Stimulated activated naive CD8-positive, alpha-beta T cell treated with anti-CD3 and anti-CD28 coated beads, Interleukin-15, Interleukin-2, amounts not matched to agents 100 U/mL and 50 U/mL, for 24 hours (primary cell): ENCODE measurements around the gene NKAIN2.
"Not testable (repeated sequence)": the region's sequence is repeated elsewhere in the genome, so short reads cannot be mapped to it uniquely, and the experiment has no call there.

Experiments
- ATAC-seq: fragments of 150-1000 bp; cut with Tn5 transposase; one replicate; pipeline ENCODE4 v1.10.0; 2021
- DNase-seq: peaks from one replicate; pipeline ENCODE4 v3.0.0; 2021

NKAIN2 gene

DNA sequence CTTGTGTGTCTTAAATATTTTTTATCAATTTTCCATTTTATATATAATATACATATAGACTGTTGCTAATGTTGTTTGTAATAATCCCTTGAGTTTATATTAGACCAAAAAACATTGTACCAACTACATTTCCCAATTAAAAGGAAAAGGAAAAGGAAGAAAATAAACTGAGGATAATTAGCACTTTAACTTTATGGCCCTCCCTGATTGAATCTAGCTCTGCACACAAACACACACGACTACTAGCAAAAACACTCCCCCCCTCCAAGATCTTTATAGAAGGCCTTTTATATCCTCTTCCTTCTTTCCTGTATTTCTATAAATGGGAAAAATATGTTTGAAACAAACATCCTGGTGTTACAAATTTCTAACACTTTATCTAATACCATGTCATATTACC lies 276.8 kb downstream of the NKAIN2 start:
- ATAC-seq (no peak), DNase-seq (no peak)

GRCh38 chr6:124090491-124090890 lies 286.8 kb downstream of the NKAIN2 start:
- DNase-seq (no peak), ATAC-seq (no peak)

DNA sequence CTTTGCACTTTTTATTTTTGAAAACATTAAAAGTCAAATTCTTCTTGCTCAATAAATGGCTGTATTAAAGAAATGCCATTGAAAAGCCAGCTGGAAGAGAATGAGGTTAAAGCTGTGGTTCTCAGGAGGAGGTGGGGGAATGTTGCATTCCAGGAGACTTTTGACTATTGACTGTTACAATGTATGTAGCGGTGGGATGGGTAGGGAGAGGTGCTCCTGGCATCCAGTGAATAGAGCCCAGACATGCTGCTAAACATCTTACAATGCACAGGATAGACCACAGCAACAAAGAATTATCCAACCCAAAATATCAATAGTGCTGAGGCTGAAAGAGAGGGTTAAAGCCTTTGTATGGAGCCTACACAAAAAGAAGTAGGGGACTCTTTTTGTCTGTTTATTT lies 295.9 kb downstream of the NKAIN2 start:
- ATAC-seq (no peak), DNase-seq (no peak)

- DNase-seq (no peak), ATAC-seq (no peak)
These were observed 306.8 kb downstream of the NKAIN2 start for GRCh38 chr6:124110514-124110913.

- DNase-seq: no peak
- ATAC-seq: no peak
These were observed 315.9 kb downstream of the NKAIN2 start for GRCh38 chr6:124119596-124119995.

DNA sequence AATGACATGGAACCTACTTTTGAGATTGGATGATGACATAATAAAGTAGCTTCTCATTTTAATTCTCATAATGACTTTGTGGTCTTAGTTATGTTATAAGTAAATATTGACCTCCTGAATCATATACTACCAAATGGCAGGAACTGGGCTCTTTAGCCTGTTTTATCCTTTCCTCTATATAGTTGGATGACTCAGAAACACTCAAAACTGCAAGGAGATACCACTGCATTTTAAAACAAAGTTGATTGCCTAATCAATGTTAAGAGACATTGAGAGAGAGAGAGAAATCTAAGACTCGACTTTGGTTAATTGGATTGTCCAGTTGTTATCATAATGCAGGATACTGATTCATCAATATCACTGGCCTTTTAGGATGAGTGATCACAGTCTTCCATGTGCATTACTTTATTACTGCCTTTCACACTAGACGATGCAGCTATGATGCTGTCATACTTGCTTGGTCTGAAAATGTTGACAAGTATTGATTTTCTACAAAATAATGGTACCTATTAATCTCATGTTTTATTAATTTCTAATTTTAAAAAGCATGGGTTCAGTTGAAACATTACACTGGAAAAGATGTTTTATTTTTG lies 320.0 kb downstream of the NKAIN2 start:
- ATAC-seq (no peak), DNase-seq (no peak)

DNA sequence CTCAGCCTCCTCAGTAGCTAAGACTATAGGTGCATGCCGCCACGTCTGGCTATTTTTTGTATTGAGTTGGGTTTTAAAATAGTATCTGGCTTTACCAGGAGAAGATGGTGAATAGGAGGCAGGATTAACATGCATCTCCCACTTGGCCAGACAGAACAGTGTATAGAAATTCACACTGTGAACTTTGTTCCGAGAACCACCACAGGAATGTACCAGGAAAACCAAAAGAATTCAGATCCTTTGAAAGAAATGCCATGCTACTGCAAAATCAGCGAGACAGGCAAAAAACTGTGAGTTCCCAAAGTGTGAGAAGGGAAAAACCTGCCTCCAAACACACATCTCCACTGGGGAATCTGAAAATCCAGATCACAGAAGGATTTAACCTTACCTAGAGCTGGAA lies 327.6 kb downstream of the NKAIN2 start:
- no peak for DNase-seq
- ATAC-seq: no peak

DNA sequence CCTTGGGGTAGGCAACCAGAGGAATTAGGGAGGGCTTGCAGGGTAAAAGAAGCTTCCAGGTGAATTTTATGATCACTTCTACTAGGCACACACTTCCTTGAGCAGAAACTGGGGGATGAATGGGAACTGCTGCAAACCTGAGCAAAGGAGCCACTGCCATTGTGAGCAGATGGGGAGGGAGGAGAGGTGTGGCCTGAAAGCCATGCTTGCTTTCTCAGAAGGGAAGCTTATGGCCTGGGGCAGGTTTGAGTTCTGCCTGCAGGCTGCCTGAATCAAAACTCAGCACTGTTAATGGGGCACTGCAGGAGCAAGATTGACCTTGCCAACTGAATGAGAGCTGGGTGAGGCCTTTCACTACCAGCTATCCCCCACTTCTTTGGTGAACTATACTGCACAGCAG lies 328.1 kb downstream of the NKAIN2 start:
- ATAC-seq (no peak), DNase-seq (no peak)

GRCh38 chr6:124132256-124132655 lies 328.6 kb downstream of the NKAIN2 start:
- ATAC-seq: no peak
- no peak for DNase-seq

GRCh38 chr6:124142852-124143251 lies 339.2 kb downstream of the NKAIN2 start:
- DNase-seq (no peak), ATAC-seq (no peak)

DNA sequence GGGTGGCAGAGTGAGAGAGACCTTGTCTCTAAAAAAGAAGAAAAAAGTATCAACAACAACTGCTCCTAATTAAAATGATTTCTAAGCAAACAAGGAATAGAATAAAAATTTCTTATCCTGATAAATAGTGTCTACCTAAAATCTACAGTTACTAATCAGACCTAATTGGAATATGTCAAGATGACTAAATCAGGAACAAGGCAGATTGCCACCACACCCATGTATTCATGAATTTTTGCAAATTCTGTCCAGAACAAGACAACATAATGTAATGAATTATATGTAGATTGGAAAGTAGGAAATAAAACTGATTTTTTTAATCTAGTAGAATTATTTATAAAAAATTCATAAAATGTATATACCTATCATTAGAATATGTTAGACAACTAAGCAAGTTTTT lies 339.8 kb downstream of the NKAIN2 start:
- DNase-seq (no peak), ATAC-seq (no peak)

- no peak for ATAC-seq
- no peak for DNase-seq
These were observed 344.0 kb downstream of the NKAIN2 start for GRCh38 chr6:124147621-124148020.

- DNase-seq: no peak
- ATAC-seq: no peak
These were observed 344.7 kb downstream of the NKAIN2 start for GRCh38 chr6:124148236-124148957.

GRCh38 chr6:124149646-124150045 lies 346.0 kb downstream of the NKAIN2 start:
- no peak for DNase-seq
- ATAC-seq: no peak

DNA sequence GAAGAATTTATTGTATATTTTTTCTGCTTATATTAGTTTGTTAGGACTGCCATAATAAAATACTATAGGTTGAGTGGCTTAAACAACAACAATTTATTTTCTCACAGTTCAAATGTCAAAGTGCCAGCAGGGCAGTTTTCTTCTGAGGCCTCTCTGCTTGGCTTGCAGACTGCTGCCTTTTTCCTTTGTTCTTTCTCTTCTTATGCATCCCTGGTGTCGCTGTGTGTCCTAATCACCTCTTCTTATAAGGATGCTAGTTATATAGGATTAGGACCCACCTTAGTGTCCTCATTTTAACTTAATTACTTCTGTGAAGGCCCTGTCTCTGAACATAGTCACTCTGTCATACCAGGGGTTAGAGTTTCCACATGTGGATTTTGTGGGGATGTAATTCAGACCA lies 354.4 kb downstream of the NKAIN2 start:
- DNase-seq: no peak
- ATAC-seq: no peak

- DNase-seq (no peak), ATAC-seq (no peak)
These were observed 360.0 kb downstream of the NKAIN2 start for GRCh38 chr6:124163676-124164075.

- DNase-seq: no peak
- ATAC-seq: no peak
These were observed 360.7 kb downstream of the NKAIN2 start for GRCh38 chr6:124164343-124164742.

DNA sequence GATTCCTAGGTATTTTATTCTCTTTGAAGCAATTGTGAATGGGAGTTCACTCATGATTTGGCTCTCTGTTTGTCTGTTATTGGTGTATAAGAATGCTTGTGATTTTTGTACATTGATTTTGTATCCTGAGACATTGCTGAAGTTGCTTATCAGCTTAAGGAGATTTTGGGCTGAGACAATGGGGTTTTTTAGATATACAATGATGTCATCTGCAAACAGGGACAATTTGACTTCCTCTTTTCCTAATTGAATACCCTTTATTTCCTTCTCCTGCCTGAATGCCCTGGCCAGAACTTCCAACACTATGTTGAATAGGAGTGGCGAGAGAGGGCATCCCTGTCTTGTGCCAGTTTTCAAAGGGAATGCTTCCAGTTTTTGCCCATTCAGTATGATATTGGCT lies 363.6 kb downstream of the NKAIN2 start:
- not testable (repeated sequence) for DNase-seq, ATAC-seq

- no peak for DNase-seq
- no peak for ATAC-seq
These were observed 386.6 kb downstream of the NKAIN2 start for GRCh38 chr6:124190256-124190655.

DNA sequence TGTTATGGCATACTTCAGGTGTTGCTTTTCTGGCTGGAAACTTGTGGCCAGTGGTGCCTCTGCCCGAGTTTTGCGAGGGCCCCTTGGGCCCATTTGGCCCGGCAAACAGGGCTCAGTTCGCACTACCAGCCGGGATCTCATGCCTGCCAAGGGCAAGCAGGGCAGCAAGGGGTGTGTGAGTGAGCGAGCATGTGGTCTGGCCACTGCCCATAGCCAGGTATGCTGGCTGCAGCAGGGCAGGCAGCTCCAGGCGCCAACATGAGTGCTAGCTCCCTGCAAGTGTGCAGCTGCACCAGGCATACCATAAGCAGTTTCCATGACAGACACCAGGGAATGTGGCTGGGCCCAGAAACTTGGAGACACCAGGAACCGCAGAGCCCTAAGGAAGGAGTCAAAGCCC lies 389.5 kb downstream of the NKAIN2 start:
- ATAC-seq (no peak), DNase-seq (no peak)

GRCh38 chr6:124197148-124197547 lies 393.5 kb downstream of the NKAIN2 start:
- ATAC-seq: no peak

DNA sequence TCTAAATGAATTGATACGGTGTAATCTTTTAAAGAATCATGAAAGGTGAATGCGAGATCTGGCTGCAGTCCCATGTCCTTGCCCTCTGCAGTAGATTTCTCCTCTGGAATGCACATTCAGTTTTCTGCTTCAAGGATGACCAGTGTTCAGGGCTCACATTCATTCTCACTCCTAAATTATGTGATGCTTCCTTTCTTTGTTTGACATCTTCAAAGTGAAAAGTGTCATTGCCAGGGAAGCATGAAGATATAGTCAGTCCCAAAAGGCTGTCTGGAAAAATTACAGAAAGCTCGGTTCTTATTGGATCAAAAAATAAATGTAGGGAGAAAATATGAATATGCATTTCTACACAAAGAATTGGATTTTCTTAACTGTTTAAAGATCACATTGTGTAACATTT lies 395.6 kb downstream of the NKAIN2 start:
- ATAC-seq (no peak), DNase-seq (no peak)

More at GRCh38 chr6:124197148-124197547, 393.5 kb downstream of the NKAIN2 start:
- no peak for DNase-seq

DNA sequence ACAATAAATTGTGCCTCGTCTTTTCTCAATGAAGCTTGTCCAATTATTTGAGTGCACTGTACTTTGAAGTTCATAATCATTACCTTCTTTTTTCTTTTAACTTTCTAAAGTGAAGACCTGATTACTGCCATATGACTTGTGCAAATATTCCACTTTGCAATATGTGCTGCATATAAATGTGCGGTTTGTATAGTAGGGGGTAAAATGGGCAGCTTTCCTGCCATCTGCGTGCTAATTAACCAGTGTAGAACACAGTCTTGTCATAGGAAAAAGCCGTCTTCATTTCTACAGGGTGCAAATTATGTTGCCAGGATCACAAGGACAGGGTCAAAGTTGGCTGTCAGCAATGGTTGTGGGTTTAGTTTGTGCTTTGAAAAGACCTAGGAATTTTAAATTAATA lies 397.0 kb downstream of the NKAIN2 start:
- DNase-seq (no peak), ATAC-seq (no peak)

DNA sequence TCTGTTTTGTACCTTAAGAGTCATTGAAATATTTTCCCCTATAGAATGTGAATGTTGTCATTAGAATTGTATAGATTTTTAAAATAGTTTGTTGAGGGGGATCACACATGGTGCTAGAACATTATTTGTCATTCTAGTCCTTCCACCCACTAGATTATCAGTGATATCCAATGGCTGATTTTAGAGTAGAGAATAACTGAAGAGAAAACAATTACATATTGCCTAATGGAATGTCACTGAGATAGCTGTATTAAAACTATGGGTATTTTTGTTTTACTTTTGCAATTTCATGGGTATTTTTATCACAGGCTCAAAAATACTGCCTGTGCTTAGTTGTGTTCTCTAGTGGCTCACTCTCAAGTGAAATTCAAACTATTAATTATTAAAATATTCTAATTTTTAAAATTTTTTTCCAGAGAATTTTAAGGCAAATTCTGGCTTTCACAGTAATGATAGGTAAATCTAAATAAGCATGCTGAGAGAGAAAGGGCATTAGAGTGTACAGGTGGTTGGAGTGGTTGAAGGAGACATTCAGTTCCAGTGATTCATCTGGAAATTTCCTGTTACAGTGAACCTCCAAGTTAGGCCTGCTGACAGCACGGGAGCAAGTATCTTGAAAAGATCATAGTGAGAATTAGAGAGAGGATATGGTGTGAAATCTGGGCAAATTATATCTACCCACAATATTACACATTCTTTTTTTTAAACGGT lies 399.6 kb downstream of the NKAIN2 start:
- DNase-seq (no peak), ATAC-seq (no peak)
